PC-9 (cell line): ENCODE measurements around the gene MIX23. TPM values are rescaled to one million over a fixed set of nuclear protein-coding genes. Genes with fewer than 3 reads are reported as not detected.

Source experiments
- BruUV-seq: library from RNA; stranded (reverse); fragments of 400-500 nt; replicated peaks from 2 replicates; lab custom pipeline; 2021; lab: Mats Ljungman, UMichigan
- CTCF ChIA-PET: fragments of 300-600 bp; sonication (Branson Sonifier 250); formaldehyde crosslinking; loops from one replicate; lab custom pipeline; 2022; ENCODE audit warnings: antibody characterized with exemption; lab: Charles Lee
- POLR2A ChIA-PET: fragments of 300-600 bp; sonication (Branson Sonifier 250); formaldehyde crosslinking; loops from one replicate; lab custom pipeline; 2022; ENCODE audit warnings: antibody characterized with exemption; ENCODE audit not compliant: unreplicated experiment; lab: Charles Lee
- DNase-seq, 2 experiments: peaks; one replicate each; pipeline versions ENCODE4 v3.0.0 to v3.0.0-alpha.2; 2015 to 2022; ENCODE audit warnings: mixed read lengths in 1 of 2
- H2AFZ ChIP-seq: fragments of 200-600 bp; sonication (generic); 2 replicates; pipeline ENCODE4 v1.8.1; 2017; ENCODE audit warnings: antibody characterized with exemption
- H3F3A ChIP-seq: fragments of 200-600 bp; sonication (generic); 2 replicates; pipeline ENCODE4 v1.8.1; 2017; ENCODE audit warnings: antibody characterized with exemption, mild to moderate bottlenecking, low read depth; ENCODE audit not compliant: insufficient read depth
- H3K27ac ChIP-seq: fragments of 200-600 bp; sonication (generic); 2 replicates; pipeline ENCODE4 v1.6.1; 2016; ENCODE audit warnings: mixed run types
- H3K27me3 ChIP-seq: fragments of 200-600 bp; sonication (generic); 2 replicates; pipeline ENCODE4 v1.6.1; 2016; ENCODE audit warnings: low read depth, mixed run types; ENCODE audit not compliant: insufficient read depth
- H3K36me3 ChIP-seq: fragments of 200-600 bp; sonication (generic); 2 replicates; pipeline ENCODE4 v1.6.1; 2016; ENCODE audit warnings: low read depth, mixed run types
- H3K4me1 ChIP-seq: fragments of 200-600 bp; sonication (generic); replicated peaks from 2 replicates; pipeline ENCODE4 v1.6.1; 2016; ENCODE audit warnings: mixed run types; ENCODE audit not compliant: insufficient read depth
- H3K4me2 ChIP-seq: fragments of 200-600 bp; sonication (generic); 2 replicates; pipeline ENCODE4 v1.6.1; 2017; ENCODE audit warnings: mixed run types
- H3K4me3 ChIP-seq: fragments of 200-600 bp; sonication (generic); 2 replicates; pipeline ENCODE4 v1.6.1; 2016; ENCODE audit warnings: mixed run types
- H3K79me2 ChIP-seq: fragments of 200-600 bp; sonication (generic); 2 replicates; pipeline ENCODE4 v1.6.1; 2017; ENCODE audit warnings: low read depth, mixed run types
- H3K9me2 ChIP-seq: fragments of 200-600 bp; sonication (generic); 2 replicates; pipeline ENCODE4 v1.8.1; 2017; ENCODE audit warnings: mild to moderate bottlenecking; ENCODE audit not compliant: insufficient read depth
- H3K9me3 ChIP-seq: fragments of 200-600 bp; sonication (generic); 2 replicates; pipeline ENCODE4 v1.8.1; 2016; ENCODE audit warnings: low read depth; ENCODE audit not compliant: insufficient read depth
- H4K20me1 ChIP-seq: fragments of 200-600 bp; sonication (generic); 2 replicates; pipeline ENCODE4 v1.8.1; 2017; ENCODE audit not compliant: insufficient read depth
- EZH2 ChIP-seq: fragments of 200-600 bp; sonication (generic); IDR thresholded peaks from 2 replicates; pipeline ENCODE4 v1.8.0; 2017; ENCODE audit warnings: antibody characterized with exemption, low read depth
- intact Hi-C: fragments of 100-400 bp; cut with micrococcal nuclease; formaldehyde crosslinking; loops from one replicate; pipeline ENCODE4 v1.10.0; 2022; ENCODE audit not compliant: unreplicated experiment
- total RNA-seq: library from RNA; stranded (reverse); gene quantifications from 2 replicates; pipeline ENCODE4 v1.2.3, GENCODE V29; 2021
- TF ChIP-seq, protein P1 (sequence below): fragments of 200-600 bp; sonication (generic); conservative IDR thresholded peaks from 2 replicates; pipeline ENCODE4 v1.6.1; 2017; ENCODE audit warnings: mixed run types, antibody characterized with exemption, mild to moderate bottlenecking, moderate library complexity

Gene MIX23
- total RNA-seq, 1 experiment from 2014 or later: 63.6 TPM

DNA sequence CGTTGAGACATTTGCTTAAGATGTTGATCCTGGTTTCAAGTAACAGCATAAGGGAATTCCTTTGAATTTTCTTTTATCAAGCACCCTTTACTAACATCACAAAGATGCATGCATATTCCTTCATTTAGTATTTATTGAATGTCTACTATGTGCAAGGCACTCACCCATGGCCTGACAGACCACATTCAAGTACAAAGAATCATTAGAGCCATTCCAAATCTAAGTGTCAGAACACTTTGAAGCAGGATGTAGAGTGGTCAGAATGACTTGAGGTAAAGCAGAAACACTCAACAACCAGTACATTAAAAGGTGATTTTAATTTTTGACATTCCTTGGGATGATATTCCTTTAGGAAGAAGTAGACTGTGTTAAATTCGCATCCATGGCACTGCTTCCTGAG, 38.8 kb upstream of the MIX23 start:
- no TSS peak for BruUV-seq
- H3K27ac ChIP-seq: no peak overlapping the region
- no peak overlapping the region for H2AFZ ChIP-seq
- no peaks in the 10 kb centered on the region for H3K9me3 ChIP-seq
- H3K4me2 ChIP-seq: no peak overlapping the region
- H3K9me2 ChIP-seq: no peaks in the 10 kb centered on the region
- peaks cover 33% of the 10 kb centered on the region for H3K36me3 ChIP-seq
- H4K20me1 ChIP-seq: no peaks in the 10 kb centered on the region
- no peaks in the 10 kb centered on the region for H3K27me3 ChIP-seq
- peaks cover 12% of the 10 kb centered on the region for H3K79me2 ChIP-seq
- DNase-seq: no peak
- intact Hi-C loops: no loop called here
- CTCF ChIA-PET: no interaction called here
- H3K4me3 ChIP-seq: no peak overlapping the region
- peaks cover 38% of the 10 kb centered on the region; the same call in 1 of the 2 replicates for H3F3A ChIP-seq
- TF ChIP-seq EZH2: no peak
- TF ChIP-seq, protein P1, sequence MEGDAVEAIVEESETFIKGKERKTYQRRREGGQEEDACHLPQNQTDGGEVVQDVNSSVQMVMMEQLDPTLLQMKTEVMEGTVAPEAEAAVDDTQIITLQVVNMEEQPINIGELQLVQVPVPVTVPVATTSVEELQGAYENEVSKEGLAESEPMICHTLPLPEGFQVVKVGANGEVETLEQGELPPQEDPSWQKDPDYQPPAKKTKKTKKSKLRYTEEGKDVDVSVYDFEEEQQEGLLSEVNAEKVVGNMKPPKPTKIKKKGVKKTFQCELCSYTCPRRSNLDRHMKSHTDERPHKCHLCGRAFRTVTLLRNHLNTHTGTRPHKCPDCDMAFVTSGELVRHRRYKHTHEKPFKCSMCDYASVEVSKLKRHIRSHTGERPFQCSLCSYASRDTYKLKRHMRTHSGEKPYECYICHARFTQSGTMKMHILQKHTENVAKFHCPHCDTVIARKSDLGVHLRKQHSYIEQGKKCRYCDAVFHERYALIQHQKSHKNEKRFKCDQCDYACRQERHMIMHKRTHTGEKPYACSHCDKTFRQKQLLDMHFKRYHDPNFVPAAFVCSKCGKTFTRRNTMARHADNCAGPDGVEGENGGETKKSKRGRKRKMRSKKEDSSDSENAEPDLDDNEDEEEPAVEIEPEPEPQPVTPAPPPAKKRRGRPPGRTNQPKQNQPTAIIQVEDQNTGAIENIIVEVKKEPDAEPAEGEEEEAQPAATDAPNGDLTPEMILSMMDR: no peak
- POLR2A ChIA-PET: no interaction called here
- peaks cover 7% of the 10 kb centered on the region; the same call in 1 of the 2 replicates for H3K4me1 ChIP-seq

DNA sequence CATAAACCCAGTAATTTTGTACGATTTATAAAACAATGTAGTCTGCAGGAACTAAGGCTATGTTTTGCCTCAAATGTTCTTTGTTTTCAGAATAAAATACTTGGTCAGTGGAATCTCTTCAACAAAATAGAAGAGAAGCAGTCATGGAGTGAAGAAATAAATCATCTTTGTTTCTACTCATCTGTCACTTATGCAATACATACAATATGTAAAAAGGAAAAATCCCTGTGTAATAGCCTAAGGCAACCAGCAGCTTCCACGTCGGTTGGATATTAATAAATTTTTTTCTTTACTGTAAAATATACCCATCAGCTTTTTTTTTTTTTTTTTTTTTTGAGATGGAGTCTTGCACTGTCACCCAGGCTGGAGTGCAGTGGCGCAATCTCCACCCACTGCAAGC, 38.1 kb upstream of the MIX23 start:
- POLR2A ChIA-PET: no interaction called here
- Histone ChIP-seq H3K36me3 (peaks cover 26% of the 10 kb centered on the region), H3K79me2 (peaks cover 16% of the 10 kb centered on the region), H3K27me3 (no peaks in the 10 kb centered on the region), H3K4me1 (peaks cover 7% of the 10 kb centered on the region; the same call in 1 of the 2 replicates), H3K27ac (no peak overlapping the region), H3K4me3 (no peak overlapping the region), H3K9me3 (no peaks in the 10 kb centered on the region), H3F3A (peaks cover 38% of the 10 kb centered on the region; the same call in 1 of the 2 replicates), H2AFZ (no peak overlapping the region), H3K4me2 (no peak overlapping the region), H4K20me1 (no peaks in the 10 kb centered on the region), H3K9me2 (no peaks in the 10 kb centered on the region)
- TF ChIP-seq, protein P1: no peak
- no peak for TF ChIP-seq EZH2
- no peak for DNase-seq
- CTCF ChIA-PET: no interaction called here
- no TSS peak for BruUV-seq
- intact Hi-C loops: no loop called here

GRCh38 chr3:122416966-122417365, 33.9 kb upstream of the MIX23 start:
- Histone ChIP-seq H3K27ac (peak overlapping the region; percentile 76), H3K27me3 (no peaks in the 10 kb centered on the region), H3K36me3 (peaks cover 1% of the 10 kb centered on the region; the same call in 1 of the 2 replicates), H3K4me3 (peak overlapping the region; percentile 76), H2AFZ (peak overlapping the region; percentile 78; the same call in 1 of the 2 replicates), H4K20me1 (no peaks in the 10 kb centered on the region), H3K9me3 (no peaks in the 10 kb centered on the region), H3F3A (peaks cover 34% of the 10 kb centered on the region), H3K9me2 (no peaks in the 10 kb centered on the region), H3K4me2 (peak overlapping the region; percentile 96), H3K4me1 (peaks cover 19% of the 10 kb centered on the region), H3K79me2 (peaks cover 44% of the 10 kb centered on the region)
- no TSS peak for BruUV-seq
- TF ChIP-seq, protein P1: no peak
- no peak for TF ChIP-seq EZH2
- ChIA-PET CTCF (interaction anchor here (0.6 to 1.4 kb wide), 3 partner anchors 33 to 449 kb away, joined by 5 to 10 read pairs (median 6); partner anchors contain the start of gene FAM162A), POLR2A (interaction anchor here (0.5 to 1.2 kb wide), 3 partner anchors 33 to 381 kb away, joined by 3 to 12 read pairs (median 7); partner anchors contain the start of gene FAM162A)
- peak in 1 of 2 experiments; percentile 16 for DNase-seq
- intact Hi-C loops: loop anchor here (1.0 kb wide), 2 partner anchors 33 to 97 kb away; partner anchors contain the start of genes FAM162A and KPNA1
